Activated T-cell treated with anti-CD3 and anti-CD28 coated beads, Interleukin-2, amount 50 U/mL, for 1 hour (primary cell): ENCODE measurements around the gene TDP1.

Experiments
- DNase-seq: peaks from one replicate; pipeline ENCODE4 v3.0.0-alpha.2; 2020

The TDP1 gene

GRCh38 chr14:89947344-89947743 is 8.4 kb upstream of the TDP1 start:
- DNase-seq = no peak

GRCh38 chr14:89952576-89952975 is 3.2 kb upstream of the TDP1 start:
- no peak for DNase-seq

GRCh38 chr14:89953602-89954001 is 2.1 kb upstream of the TDP1 start:
- DNase-seq = no peak

GRCh38 chr14:89954070-89955021 is 1.4 kb upstream of the TDP1 start, which contains the start of gene EFCAB11:
TSS of gene EFCAB11 (minus strand) at chr14:89954730. CDS start at chr14:89954660, 70 bp downstream.
- DNase-seq = peak; percentile 89

GRCh38 chr14:89955022-89955744 is 544 bp upstream of the TDP1 start:
- DNase-seq = no peak

- no peak for DNase-seq
Observed at GRCh38 chr14:89956661-89957009, 908 bp downstream of the TDP1 start.

GRCh38 chr14:89957376-89957775 is 1.6 kb downstream of the TDP1 start:
- DNase-seq = no peak

GRCh38 chr14:89957791-89958190 is 2.1 kb downstream of the TDP1 start:
- DNase-seq = no peak

GRCh38 chr14:89958966-89959365 is 3.2 kb downstream of the TDP1 start:
- DNase-seq = no peak

- no peak for DNase-seq
Observed at GRCh38 chr14:89959853-89960445, 4.2 kb downstream of the TDP1 start.

GRCh38 chr14:89960914-89961313 is 5.2 kb downstream of the TDP1 start:
- no peak for DNase-seq

GRCh38 chr14:89963288-89963978 is 7.7 kb downstream of the TDP1 start:
- DNase-seq = no peak

GRCh38 chr14:89965839-89966238 is 10.1 kb downstream of the TDP1 start:
- no peak for DNase-seq

- DNase-seq = peak; percentile 51
Observed at GRCh38 chr14:89973234-89973823, 17.6 kb downstream of the TDP1 start.

- DNase-seq = no peak
Observed at GRCh38 chr14:89977668-89978067, 21.9 kb downstream of the TDP1 start.

GRCh38 chr14:89978656-89979055 is 22.9 kb downstream of the TDP1 start:
- no peak for DNase-seq

GRCh38 chr14:89983375-89983774 is 27.6 kb downstream of the TDP1 start:
- DNase-seq = no peak

GRCh38 chr14:89986462-89987160 is 30.9 kb downstream of the TDP1 start:
- DNase-seq = no peak

- DNase-seq = no peak
Observed at GRCh38 chr14:89987161-89987475, 31.4 kb downstream of the TDP1 start.

GRCh38 chr14:89988787-89989186 is 33.1 kb downstream of the TDP1 start:
- DNase-seq = no peak

GRCh38 chr14:89990218-89990617 is 34.5 kb downstream of the TDP1 start:
- no peak for DNase-seq

GRCh38 chr14:89990623-89991275 is 35.0 kb downstream of the TDP1 start:
- no peak for DNase-seq
